IMR-90 (cell line): ENCODE data around the gene NOD1. TPM values are rescaled to one million over a fixed set of nuclear protein-coding genes. Genes with fewer than 3 reads are reported as not detected.

ENCODE experiments used
- ATAC-seq: fragments of 200-7000 bp; cut with Tn5 transposase; 2 replicates; pipeline ENCODE4 v1.9.1; 2020; ENCODE audit warnings: low read depth, mild to moderate bottlenecking, moderate library complexity
- BruUV-seq: library from RNA; stranded (reverse); fragments of 400-500 nt; replicated peaks from 2 replicates; lab custom pipeline; 2021; lab: Mats Ljungman, UMichigan
- CTCF ChIA-PET: fragments of 300-600 bp; formaldehyde crosslinking; extraction: SDS; loops from one replicate; lab custom pipeline; 2021; ENCODE audit warnings: antibody characterized with exemption; lab: Yijun Ruan, JAX
- POLR2A ChIA-PET: fragments of 300-600 bp; sonication (Branson Sonifier 250); formaldehyde crosslinking; loops from one replicate; lab custom pipeline; 2022; ENCODE audit warnings: antibody characterized with exemption; ENCODE audit not compliant: unreplicated experiment; lab: Charles Lee
- DNase-seq: peaks from one replicate; pipeline ENCODE4 v3.0.0; 2013
- H2AFZ ChIP-seq: replicated peaks from 2 replicates; pipeline ENCODE3; 2013; ENCODE audit warnings: low read length, mild to moderate bottlenecking; ENCODE audit not compliant: poor library complexity
- H2AK5ac ChIP-seq: 2 replicates; pipeline ENCODE4 v1.6.1; 2013; ENCODE audit warnings: low read depth, low read length, inconsistent platforms
- H2AK9ac ChIP-seq: replicated peaks from 2 replicates; pipeline ENCODE3; 2013; ENCODE audit warnings: mild to moderate bottlenecking, low read depth, low read length, moderate library complexity; ENCODE audit not compliant: poor library complexity
- H2BK120ac ChIP-seq: 2 replicates; pipeline ENCODE4 v1.6.1; 2013; ENCODE audit warnings: low read depth, low read length, inconsistent platforms
- H2BK15ac ChIP-seq: 3 replicates; pipeline ENCODE4 v1.6.1; 2013; ENCODE audit warnings: low read depth, low read length, inconsistent platforms
- H2BK20ac ChIP-seq: 2 replicates; pipeline ENCODE4 v1.6.1; 2013; ENCODE audit warnings: low read depth, mild to moderate bottlenecking, inconsistent platforms, low read length, moderate library complexity
- H2BK5ac ChIP-seq: 2 replicates; pipeline ENCODE4 v1.6.1; 2013; ENCODE audit warnings: mild to moderate bottlenecking, low read depth, low read length, inconsistent platforms; ENCODE audit not compliant: poor library complexity, severe bottlenecking
- H3K14ac ChIP-seq: replicated peaks from 2 replicates; pipeline ENCODE4 v1.6.1; 2013; ENCODE audit warnings: low read depth, low read length, inconsistent platforms
- H3K18ac ChIP-seq: 2 replicates; pipeline ENCODE4 v1.6.1; 2013; ENCODE audit warnings: low read depth, low read length, control low read depth
- H3K23ac ChIP-seq: 2 replicates; pipeline ENCODE4 v1.6.1; 2013; ENCODE audit warnings: low read depth, low read length, inconsistent platforms
- H3K27ac ChIP-seq: 2 replicates; pipeline ENCODE4 v1.5.1; 2013; ENCODE audit warnings: mild to moderate bottlenecking, control low read depth, low read length; ENCODE audit not compliant: insufficient read depth
- H3K27me3 ChIP-seq: 2 replicates; pipeline ENCODE4 v1.6.1; 2013; ENCODE audit warnings: low read length; ENCODE audit not compliant: control insufficient read depth, insufficient read depth
- H3K36me3 ChIP-seq: 2 replicates; pipeline ENCODE4 v1.6.1; 2013; ENCODE audit warnings: low read length, mixed read lengths; ENCODE audit not compliant: control insufficient read depth, insufficient read depth
- H3K4ac ChIP-seq: 2 replicates; pipeline ENCODE4 v1.6.1; 2013; ENCODE audit warnings: low read depth, low read length, inconsistent platforms
- H3K4me1 ChIP-seq: 2 replicates; pipeline ENCODE4 v1.6.1; 2013; ENCODE audit warnings: low read length, mixed read lengths; ENCODE audit not compliant: control insufficient read depth, insufficient read depth
- H3K4me2 ChIP-seq: 2 replicates; pipeline ENCODE4 v1.6.1; 2013; ENCODE audit warnings: low read depth, mild to moderate bottlenecking, control low read depth, low read length, moderate library complexity
- H3K4me3 ChIP-seq: 2 replicates; pipeline ENCODE4 v1.5.1; 2013; ENCODE audit warnings: low read depth, mild to moderate bottlenecking, control low read depth, low read length, moderate library complexity; ENCODE audit not compliant: insufficient read depth
- H3K56ac ChIP-seq: 2 replicates; pipeline ENCODE4 v1.6.1; 2013; ENCODE audit warnings: low read length, inconsistent platforms; ENCODE audit not compliant: insufficient read depth; ENCODE audit errors: extremely low read depth
- H3K79me1 ChIP-seq, 2 experiments: 2 replicates each; pipeline ENCODE4 v1.6.1; 2013; ENCODE audit warnings: low read length in 2 of 2, inconsistent platforms in 1 of 2, low read depth in 1 of 2
- H3K9ac ChIP-seq: 2 replicates; pipeline ENCODE4 v1.6.1; 2013; ENCODE audit warnings: low read depth, low read length, control low read depth
- H3K9me1 ChIP-seq: 2 replicates; pipeline ENCODE4 v1.6.1; 2013; ENCODE audit warnings: low read length, inconsistent platforms; ENCODE audit not compliant: insufficient read depth
- H3K9me3 ChIP-seq: 2 replicates; pipeline ENCODE4 v1.6.1; 2013; ENCODE audit warnings: low read length; ENCODE audit not compliant: control insufficient read depth, insufficient read depth
- H4K20me1 ChIP-seq: 2 replicates; pipeline ENCODE4 v1.6.1; 2013; ENCODE audit warnings: low read length, inconsistent platforms; ENCODE audit not compliant: insufficient read depth
- H4K5ac ChIP-seq: 2 replicates; pipeline ENCODE4 v1.6.1; 2013; ENCODE audit warnings: mild to moderate bottlenecking, low read depth, low read length, control low read depth
- H4K8ac ChIP-seq, 2 experiments: 2 replicates each; pipeline ENCODE4 v1.6.1; 2013; ENCODE audit warnings: low read depth in 2 of 2, low read length in 2 of 2, control low read depth in 1 of 2, inconsistent platforms in 1 of 2
- H4K91ac ChIP-seq: 2 replicates; pipeline ENCODE4 v1.6.1; 2013; ENCODE audit warnings: low read depth, low read length, inconsistent platforms; ENCODE audit not compliant: insufficient read depth
- BHLHE40 ChIP-seq: fragments of 150-350 bp; IDR thresholded peaks from 2 replicates; pipeline ENCODE4 v1.6.1; 2016; ENCODE audit warnings: mild to moderate bottlenecking, low read depth, low read length
- CEBPB ChIP-seq: IDR thresholded peaks from 2 replicates; pipeline ENCODE4 v1.6.1; 2012; ENCODE audit warnings: low read depth, low read length, improper control_type of control experiment
- CHD1 ChIP-seq: IDR thresholded peaks from 2 replicates; pipeline ENCODE4 v1.6.1; 2012; ENCODE audit warnings: low read depth, low read length, improper control_type of control experiment
- ELK1 ChIP-seq: fragments of 150-350 bp; IDR thresholded peaks from 2 replicates; pipeline ENCODE4 v1.6.1; 2016; ENCODE audit warnings: low read depth, mild to moderate bottlenecking, low read length, moderate library complexity, borderline replicate concordance
- FOS ChIP-seq: fragments of 150-350 bp; IDR thresholded peaks from 2 replicates; pipeline ENCODE4 v1.6.1; 2016; ENCODE audit warnings: low read depth, low read length
- MAFK ChIP-seq: IDR thresholded peaks from 2 replicates; pipeline ENCODE4 v1.6.1; 2012; ENCODE audit warnings: low read depth, low read length, improper control_type of control experiment
- MAZ ChIP-seq: IDR thresholded peaks from 2 replicates; pipeline ENCODE4 v1.6.1; 2012; ENCODE audit warnings: low read depth, mild to moderate bottlenecking, low read length, improper control_type of control experiment, moderate library complexity, borderline replicate concordance
- MXI1 ChIP-seq: IDR thresholded peaks from 2 replicates; pipeline ENCODE4 v1.6.1; 2012; ENCODE audit warnings: low read depth, mild to moderate bottlenecking, low read length, moderate library complexity, borderline replicate concordance
- NFE2L2 ChIP-seq: fragments of 150-350 bp; IDR thresholded peaks from 2 replicates; pipeline ENCODE4 v1.6.1; 2016; ENCODE audit warnings: low read depth, mild to moderate bottlenecking, low read length
- POLR2A ChIP-seq: IDR thresholded peaks from 2 replicates; pipeline ENCODE4 v1.6.1; 2012; ENCODE audit warnings: mild to moderate bottlenecking, low read depth, low read length
- RAD21 ChIP-seq: IDR thresholded peaks from 2 replicates; pipeline ENCODE4 v1.6.1; 2012; ENCODE audit warnings: low read length, improper control_type of control experiment
- RFX5 ChIP-seq: IDR thresholded peaks from 2 replicates; pipeline ENCODE4 v1.8.0; 2012; ENCODE audit warnings: low read depth, mild to moderate bottlenecking, low read length, moderate library complexity
- SMC3 ChIP-seq: fragments of 150-350 bp; IDR thresholded peaks from 2 replicates; pipeline ENCODE4 v1.6.1; 2016; ENCODE audit warnings: low read depth, mild to moderate bottlenecking, antibody characterized with exemption, low read length, moderate library complexity
- WGBS, 2 experiments: methylation state at CpG; one replicate each; pipeline versions ENCODE4 v1.1.5 to v1.1.7; 2013; ENCODE audit warnings: missing lambda C conversion rate in 2 of 2; ENCODE audit not compliant: insufficient read length in 1 of 2; ENCODE audit errors: extremely low coverage in 2 of 2; 5-methylcytosine and 5-hydroxymethylcytosine counted together
- dilution Hi-C: fragments of 300-500 bp; cut with HindIII; formaldehyde crosslinking; loops from one replicate; pipeline ENCODE4 v1.14.3; 2018; ENCODE audit warnings: low sequenced_read_pairs; ENCODE audit not compliant: unreplicated experiment
- in situ Hi-C: fragments of 300-500 bp; cut with MboI; formaldehyde crosslinking; loops from 3 replicates; pipeline ENCODE4 v1.14.3; 2019; ENCODE audit warnings: low sequenced_read_pairs, inconsistent platforms, mixed read lengths
- intact Hi-C: fragments of 100-400 bp; cut with micrococcal nuclease; formaldehyde crosslinking; loops from 2 replicates; pipeline ENCODE4 v1.10.0; 2022
- polyA plus RNA-seq, 3 experiments: library from polyadenylated mRNA; depleted of rRNA; stranded (reverse); fragments of >200 nt; gene quantifications; 2 replicates each; pipeline ENCODE4 v1.2.3, GENCODE V29; 2012; ENCODE audit warnings: low replicate concordance in 1 of 3
- total RNA-seq: library from RNA; depleted of rRNA; stranded (reverse); fragments of >200 nt; gene quantifications from 2 replicates; pipeline ENCODE4 v1.2.3, GENCODE V29; 2012
- TF ChIP-seq, protein P1 (sequence below): conservative IDR thresholded peaks from 2 replicates; pipeline ENCODE4 v1.5.1; 2012; ENCODE audit warnings: mild to moderate bottlenecking, low read depth, low read length, improper control_type of control experiment
- TF ChIP-seq, protein P2 (sequence below): fragments of 150-350 bp; IDR thresholded peaks from 2 replicates; pipeline ENCODE4 v1.6.1; 2017; ENCODE audit warnings: mild to moderate bottlenecking, antibody characterized with exemption, low read length, low read depth

Gene NOD1
- total and polyA plus RNA-seq, 2 of the 4 experiments (the other 2 are of a cell fraction) = 1.8 to 3.0 TPM

GRCh38 chr7:30452280-30452930, 26.2 kb downstream of the NOD1 start:
- Histone ChIP-seq H3K9ac (no peak overlapping the region), H2BK5ac (no peak overlapping the region), H2BK120ac (no peak overlapping the region), H3K9me3 (no peaks in the 10 kb centered on the region), H4K8ac (no peak overlapping the region), H3K36me3 (peaks cover 39% of the 10 kb centered on the region; the same call in 1 of the 2 replicates), H4K91ac (no peak overlapping the region), H2BK20ac (no peak overlapping the region), H3K23ac (no peak overlapping the region), H2BK15ac (no peak overlapping the region), H3K14ac (no peak overlapping the region), H3K18ac (no peak overlapping the region), H3K27me3 (no peaks in the 10 kb centered on the region), H3K4me1 (no peaks in the 10 kb centered on the region; the same call in 1 of the 2 replicates), H2AFZ (no peak overlapping the region), H3K4me3 (no peak overlapping the region), H3K79me1 (peaks cover 0 to 2% of the 10 kb centered on the region in 2 experiments; a peak in 1 of 4 replicates), H3K4me2 (no peak overlapping the region), H2AK5ac (no peak overlapping the region), H3K4ac (no peak overlapping the region), H4K5ac (no peak overlapping the region), H3K27ac (no peak overlapping the region), H2AK9ac (no peak overlapping the region), H4K20me1 (no peaks in the 10 kb centered on the region), H3K56ac (no peak overlapping the region), H3K9me1 (peaks cover 4% of the 10 kb centered on the region; the same call in 1 of the 2 replicates)
- dilution Hi-C loops = no loop called here
- ChIA-PET POLR2A (no interaction called here), CTCF (no interaction called here)
- WGBS, 2 experiments = 91% methylated on average over 21 of the region's 27 CpGs; no CpG with 5 or more reads in 1 of the 2 experiments
- in situ Hi-C loops = no loop called here
- ATAC-seq = no peak
- intact Hi-C loops = no loop called here
- TF ChIP-seq MAZ (no peak), SMC3 (no peak), CEBPB (no peak), RFX5 (no peak), POLR2A (no peak), RAD21 (no peak), MAFK (no peak), MXI1 (no peak), BHLHE40 (no peak), FOS (no peak), CHD1 (no peak), NFE2L2 (no peak), ELK1 (no peak)
- TF ChIP-seq, protein P1, sequence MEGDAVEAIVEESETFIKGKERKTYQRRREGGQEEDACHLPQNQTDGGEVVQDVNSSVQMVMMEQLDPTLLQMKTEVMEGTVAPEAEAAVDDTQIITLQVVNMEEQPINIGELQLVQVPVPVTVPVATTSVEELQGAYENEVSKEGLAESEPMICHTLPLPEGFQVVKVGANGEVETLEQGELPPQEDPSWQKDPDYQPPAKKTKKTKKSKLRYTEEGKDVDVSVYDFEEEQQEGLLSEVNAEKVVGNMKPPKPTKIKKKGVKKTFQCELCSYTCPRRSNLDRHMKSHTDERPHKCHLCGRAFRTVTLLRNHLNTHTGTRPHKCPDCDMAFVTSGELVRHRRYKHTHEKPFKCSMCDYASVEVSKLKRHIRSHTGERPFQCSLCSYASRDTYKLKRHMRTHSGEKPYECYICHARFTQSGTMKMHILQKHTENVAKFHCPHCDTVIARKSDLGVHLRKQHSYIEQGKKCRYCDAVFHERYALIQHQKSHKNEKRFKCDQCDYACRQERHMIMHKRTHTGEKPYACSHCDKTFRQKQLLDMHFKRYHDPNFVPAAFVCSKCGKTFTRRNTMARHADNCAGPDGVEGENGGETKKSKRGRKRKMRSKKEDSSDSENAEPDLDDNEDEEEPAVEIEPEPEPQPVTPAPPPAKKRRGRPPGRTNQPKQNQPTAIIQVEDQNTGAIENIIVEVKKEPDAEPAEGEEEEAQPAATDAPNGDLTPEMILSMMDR = no peak
- TF ChIP-seq, protein P2, sequence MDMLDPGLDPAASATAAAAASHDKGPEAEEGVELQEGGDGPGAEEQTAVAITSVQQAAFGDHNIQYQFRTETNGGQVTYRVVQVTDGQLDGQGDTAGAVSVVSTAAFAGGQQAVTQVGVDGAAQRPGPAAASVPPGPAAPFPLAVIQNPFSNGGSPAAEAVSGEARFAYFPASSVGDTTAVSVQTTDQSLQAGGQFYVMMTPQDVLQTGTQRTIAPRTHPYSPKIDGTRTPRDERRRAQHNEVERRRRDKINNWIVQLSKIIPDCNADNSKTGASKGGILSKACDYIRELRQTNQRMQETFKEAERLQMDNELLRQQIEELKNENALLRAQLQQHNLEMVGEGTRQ = no peak
- no TSS peak for BruUV-seq
- no peak for DNase-seq
